ENCODE data around the gene DUSP1.
"Not testable (repeated sequence)": the region's sequence is repeated elsewhere in the genome, so short reads cannot be mapped to it uniquely, and the experiment has no call there.

The DUSP1 gene

DNA sequence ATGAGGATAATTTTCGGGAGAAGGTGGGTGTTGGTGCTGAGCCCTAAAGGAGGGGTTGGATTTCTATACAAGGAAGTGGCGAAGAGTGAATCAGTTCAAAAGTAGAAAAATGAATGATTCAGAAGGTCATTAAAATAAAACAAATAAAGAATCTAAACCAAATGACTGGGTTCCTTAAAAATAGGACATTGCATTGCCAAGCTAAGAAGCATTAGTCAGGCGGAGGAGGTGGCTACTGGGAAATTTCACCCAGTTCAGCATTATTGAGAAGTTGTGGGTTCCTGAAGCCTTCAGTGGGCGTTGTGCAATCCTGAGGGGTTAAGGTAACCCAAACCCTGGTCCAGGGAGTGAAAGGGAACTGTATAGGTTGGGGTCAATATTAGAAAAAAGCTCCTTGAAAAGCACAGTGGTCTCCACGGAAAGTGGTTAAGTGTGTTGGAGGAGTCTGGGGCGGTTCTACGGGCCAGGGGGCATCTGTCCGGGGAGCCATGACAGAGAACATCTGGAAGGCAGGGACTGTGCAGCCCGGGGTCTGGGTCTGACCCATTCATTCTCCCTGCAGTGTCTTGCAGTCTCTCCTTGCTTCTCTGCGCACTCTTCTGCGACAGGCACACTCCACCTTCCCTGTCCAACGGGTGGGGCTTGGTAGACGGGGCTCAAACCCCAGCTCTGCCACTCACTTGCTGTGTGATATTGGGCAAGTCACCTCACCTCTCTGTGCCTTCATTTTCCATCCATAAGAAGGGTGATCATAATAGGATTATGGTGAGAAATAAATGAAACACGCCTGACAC is 27.6 kb upstream of the DUSP1 start:
- DNase-seq (ENCODE audit: low spot score): peak; percentile 55
- FAIRE-seq: no peak

DNA sequence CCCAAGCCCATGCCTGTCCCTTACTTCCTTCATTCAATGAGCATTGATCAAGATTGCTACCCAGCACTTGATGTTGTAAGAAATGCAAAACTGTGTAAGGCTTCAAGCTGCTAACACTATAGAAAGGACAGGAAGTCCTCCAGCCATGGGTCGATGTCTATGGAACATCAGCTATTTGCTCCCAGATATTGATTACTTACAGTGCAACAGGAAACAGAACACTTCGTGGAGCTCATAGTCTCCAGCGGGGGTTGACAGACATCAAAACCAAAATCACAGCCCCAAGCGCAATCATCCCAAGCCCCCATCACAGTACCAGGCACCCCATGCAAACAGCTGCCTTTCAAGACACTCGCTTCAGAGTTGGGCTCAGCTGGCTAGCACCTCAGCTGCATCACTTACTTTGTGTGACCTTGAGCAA is 26.8 kb upstream of the DUSP1 start:
- FAIRE-seq (no peak), DNase-seq (ENCODE audit: low spot score) (no peak)

DNA sequence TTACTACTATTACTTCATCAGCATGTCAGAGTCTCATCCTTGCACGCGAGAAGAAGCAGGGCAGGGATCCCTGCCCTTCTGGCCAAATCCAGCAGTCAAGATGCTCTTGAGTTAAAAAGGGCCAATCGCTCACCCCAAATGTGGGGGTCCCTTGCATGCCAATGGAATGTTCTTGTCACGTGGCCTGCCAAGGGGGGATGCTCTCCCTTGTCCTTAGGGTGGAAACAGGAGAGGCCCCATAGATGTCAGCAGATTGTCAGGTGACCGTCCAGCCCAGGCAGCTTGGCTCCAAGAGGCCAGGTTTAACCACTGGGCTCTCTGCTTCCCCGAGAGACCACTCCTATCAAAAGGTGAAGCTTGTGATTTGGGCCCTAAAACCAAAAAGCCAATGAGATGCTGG is 25.3 kb upstream of the DUSP1 start:
- no peak for FAIRE-seq
- no peak for DNase-seq (ENCODE audit: low spot score)

DNA sequence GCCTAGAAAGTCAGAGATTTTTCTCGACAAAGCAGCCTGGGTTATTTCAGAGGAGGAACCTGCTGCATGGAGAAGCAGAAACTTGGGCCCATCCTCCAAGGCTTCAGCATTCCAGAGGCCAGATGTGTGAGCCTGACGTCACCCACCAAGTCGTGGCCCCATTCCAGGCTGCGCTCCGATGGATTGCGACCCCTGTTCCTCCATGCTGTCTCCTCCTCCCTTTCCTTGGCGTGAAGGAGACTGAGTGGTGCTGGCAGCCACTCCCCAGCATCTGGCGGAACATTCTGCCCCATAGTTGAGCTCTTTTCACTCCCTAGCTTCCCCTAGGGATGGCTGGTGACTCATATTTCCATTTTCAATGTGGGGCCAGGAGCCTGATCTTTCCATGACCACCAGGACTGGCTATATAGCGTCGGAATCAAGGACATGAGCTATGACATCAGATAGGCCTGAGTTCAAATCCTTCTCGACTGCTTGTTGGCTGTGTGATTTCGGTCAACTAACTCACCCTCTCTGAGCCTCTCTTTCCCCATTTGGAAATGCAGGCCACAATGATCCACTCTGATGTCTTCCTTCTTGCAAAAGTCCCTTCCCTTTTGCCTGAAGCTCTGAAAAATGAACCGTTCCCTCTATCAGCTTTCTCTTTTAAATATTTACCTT is 24.5 kb upstream of the DUSP1 start:
- DNase-seq (ENCODE audit: low spot score): peak; percentile 67
- FAIRE-seq: peak; percentile 9

DNA sequence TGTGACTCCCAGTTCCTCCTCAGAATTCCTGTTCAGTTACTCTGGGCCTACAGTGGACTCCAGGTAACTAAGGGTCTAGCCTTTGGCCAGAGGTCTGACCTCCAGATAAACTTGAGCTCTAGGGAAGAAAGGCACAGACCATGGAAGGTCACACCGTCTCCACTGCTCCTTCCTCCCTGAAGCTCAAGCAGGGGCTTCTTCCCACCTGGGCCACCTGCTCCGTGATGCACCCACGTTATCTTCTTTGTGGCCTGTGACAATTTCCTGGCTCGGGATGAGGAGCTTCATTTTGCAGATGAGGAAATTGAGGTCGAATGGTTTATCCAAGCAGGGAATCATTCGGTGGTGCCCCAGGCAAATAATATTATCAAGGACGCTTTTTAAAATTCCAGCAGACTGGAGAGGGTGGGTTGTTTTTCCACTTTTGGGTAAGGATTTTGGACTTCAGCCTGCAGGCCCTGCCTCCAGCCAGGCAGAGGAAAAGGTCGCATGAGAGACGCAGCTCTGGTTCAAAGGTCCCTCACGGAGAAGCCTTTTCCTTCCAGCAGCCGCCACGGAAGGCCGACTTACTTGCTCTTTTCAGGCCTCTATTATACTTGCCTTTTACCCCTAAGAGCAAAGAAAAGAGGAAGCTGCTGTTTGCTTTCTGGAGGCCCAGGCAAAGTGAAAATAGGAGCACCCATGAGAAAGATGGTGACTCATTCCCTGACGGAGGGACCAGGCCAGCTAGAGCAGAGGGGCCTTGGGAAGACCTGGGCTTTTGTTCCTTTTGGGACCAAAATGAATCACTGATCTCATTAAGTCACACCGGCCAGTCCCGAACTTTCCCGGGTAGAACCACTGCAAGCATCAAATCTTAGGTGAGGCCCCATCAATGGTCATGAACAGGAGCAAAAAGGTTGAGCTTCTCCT is 22.8 kb upstream of the DUSP1 start:
- DNase-seq (ENCODE audit: low spot score): no peak
- no peak for FAIRE-seq

DNA sequence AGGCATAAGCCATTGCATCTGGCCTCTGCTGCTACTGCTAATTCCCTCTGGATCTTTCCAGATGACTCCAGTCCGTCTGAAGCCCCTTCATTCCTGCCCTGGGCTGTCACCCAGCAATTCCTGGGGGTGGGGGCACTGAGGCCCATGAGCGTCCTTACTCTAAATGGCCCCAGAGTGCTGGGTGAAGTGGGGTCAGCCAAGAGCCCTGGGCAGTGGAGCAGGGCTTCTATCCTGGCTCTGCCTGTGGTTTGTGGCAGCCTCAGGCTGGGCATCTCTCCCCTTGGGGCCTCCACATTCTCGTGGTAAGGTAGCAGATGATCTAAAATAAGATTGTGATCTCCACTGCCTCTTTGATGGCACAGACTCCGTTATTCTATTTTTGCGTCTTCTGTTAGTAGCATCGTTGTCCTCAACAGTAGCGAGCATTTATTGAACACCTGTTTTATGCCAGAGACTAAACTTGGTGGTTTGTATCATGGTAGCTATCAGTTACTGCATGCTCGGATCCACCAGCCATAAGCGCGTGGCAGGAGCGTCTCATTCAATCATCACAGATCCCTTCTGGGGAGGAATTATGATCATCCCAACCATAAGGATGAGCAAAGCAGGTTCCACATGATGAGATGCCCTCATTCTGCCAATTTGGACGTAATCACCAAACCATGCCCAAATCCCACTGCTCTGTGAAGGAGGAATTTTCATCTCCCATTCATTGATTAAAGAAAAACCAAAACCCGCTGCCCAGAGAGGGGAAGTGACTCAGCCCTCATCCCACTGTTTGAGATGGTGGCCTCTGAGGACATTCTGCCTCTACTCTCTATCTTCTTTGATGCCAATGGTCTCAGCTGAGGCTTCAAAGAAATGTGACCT is 21.9 kb upstream of the DUSP1 start:
- DNase-seq (ENCODE audit: low spot score) (no peak), FAIRE-seq (no peak)

DNA sequence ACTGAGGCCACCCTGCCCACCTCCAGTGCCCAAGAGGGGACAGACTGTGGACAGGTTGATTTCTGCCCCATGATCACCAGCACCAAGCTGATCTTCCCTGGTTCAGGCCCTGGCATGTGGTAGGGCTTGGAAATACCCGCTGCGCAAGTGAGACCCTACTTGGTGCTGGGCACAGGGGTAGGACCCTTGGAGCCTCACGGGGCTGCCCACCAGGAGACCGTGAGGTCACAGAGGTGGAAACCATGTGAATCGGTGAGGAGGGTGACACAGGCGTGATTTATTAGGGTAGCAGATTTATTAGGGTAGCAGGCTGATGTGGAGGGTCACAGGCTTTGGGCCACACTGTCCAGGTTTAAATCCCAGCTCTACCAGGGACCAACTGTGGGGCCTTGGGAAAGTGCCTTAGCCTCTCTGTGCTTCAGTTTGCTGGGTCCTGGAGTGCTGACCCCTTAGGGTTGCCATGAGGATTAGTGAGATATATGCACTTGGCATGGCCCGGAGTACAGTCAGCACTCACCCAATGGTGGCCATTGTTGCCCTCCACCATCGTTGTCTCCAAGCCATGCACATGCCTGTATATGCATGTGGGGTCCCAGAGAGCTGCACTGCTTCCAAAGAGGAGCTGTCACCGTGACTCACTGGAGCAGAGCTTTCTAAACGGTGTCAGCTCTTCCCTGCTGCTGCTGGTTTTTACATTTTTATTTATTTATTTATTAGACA is 20.9 kb upstream of the DUSP1 start:
- DNase-seq (ENCODE audit: low spot score) (no peak), FAIRE-seq (no peak)

DNA sequence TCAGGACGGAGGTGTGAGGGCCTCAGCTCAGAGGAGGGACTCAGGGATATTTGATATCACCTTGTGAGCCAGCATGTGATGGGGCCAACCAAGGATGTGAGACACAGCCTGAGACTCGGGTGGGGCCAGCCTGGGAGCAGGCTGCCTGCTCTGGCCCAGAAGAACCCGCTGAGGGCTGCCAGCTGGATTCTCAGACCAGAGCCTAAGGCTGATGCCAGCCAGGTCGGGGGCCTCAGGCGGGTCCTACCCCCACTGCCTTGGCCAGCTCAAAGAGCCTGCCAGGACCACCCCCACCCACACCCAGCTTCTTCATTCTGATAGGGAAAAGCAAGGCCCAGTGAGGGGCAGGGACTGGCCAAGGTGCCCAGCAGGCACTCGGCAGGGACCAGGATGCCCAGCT is 20.3 kb upstream of the DUSP1 start:
- DNase-seq (ENCODE audit: low spot score) (no peak), FAIRE-seq (no peak)

DNA sequence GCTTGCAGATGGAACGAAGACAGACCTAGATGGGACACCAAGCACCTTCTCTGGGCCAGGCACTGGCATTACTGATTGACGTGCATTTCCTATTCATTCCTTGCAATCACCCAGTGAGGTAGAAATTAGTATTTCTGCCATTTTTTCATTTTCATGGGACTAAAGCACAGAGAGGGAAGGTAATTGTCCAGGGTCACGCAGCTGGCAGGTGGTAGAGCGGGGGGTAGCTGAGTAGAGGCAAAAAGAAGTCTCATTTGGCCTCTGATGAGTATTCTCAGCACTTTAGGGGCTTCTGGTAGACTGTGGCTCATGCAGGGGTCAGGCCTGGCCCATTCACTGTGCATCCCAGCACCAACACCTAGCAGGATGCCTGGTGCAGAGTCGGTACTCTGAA is 19.5 kb upstream of the DUSP1 start:
- no peak for DNase-seq (ENCODE audit: low spot score)
- no peak for FAIRE-seq

DNA sequence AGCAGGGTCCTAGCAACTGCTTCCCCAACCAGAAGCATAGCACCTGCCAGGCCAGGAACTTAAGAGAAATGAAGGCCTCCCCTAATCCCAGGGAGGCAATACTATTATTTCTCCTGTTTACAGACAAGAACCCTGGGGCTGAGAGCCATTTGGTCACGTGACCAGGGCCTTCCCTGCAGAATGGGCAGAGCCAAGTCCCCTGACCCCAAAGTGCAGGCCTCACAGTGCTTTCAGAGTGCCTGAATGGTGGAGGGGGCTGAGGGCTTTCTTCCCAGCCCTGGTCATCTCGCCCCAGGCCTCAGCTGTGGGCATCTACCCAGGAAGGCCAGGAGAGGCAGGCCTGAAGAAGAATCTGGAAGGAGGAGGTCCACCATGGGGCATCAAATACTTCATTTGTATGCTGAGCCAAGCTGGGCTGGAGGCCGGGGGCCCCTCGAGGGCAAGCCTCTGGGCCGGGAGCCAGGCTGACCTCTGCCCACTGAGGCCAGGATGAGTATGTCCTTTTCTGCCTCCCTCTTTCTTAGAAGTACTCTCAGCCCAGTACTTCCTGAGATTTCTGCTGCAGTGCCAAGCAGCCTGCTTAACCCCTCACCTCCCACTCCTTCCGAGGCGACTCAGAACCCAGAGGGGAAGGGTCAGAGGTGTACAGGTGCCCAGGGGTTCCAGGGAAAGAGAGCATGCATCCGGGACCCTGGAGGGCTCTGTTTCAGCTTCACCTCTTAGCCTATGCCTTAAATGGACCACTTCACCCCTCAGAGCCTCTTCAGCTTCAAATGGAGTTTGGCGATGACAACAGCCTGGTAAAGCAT is 18.9 kb upstream of the DUSP1 start:
- DNase-seq (ENCODE audit: low spot score) (no peak), FAIRE-seq (no peak)

DNA sequence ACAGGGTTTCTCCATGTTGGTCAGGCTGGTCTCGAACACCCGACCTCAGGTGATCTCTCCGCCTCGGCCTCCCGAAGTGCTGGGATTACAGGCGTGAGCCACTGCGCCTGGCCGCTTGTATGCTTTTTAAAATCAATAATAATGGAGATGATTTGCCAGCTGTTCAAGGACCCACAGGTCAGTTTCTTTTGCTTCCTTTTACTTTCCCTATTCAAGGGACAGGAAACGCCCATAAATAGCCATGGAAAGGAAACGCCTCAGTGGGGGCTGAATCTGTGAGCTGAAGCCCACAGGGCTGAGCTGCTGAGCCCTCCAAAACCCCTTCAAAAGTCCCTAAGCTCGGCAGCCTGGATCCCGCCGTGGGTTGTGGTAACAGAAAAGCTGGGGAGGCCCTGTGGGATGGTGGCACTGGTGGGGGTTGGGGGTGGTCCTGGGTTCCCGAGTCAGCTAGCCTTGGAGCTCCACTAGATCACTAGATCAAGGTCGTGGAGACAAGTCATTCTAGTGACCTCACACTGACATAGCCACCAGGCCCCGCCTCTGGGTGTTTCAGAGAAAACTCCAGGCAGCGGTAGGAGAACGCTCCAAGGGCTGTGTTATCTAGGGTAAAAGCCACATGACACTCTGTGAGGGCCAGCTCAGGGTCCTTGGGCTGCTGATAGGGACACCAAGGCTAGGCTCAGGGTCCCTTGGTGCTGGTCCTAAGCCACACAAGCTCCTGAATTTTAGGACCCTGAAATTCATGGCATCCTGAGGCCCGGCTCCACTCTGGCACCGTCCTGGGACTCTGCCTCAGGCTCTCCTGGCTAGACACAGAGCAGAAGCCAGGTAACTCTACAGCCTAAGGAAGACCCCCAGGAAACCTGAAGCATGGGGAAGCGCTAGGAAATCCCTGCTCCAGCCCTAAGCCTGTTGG is 18.0 kb upstream of the DUSP1 start:
- DNase-seq (ENCODE audit: low spot score): no peak
- no peak for FAIRE-seq

DNA sequence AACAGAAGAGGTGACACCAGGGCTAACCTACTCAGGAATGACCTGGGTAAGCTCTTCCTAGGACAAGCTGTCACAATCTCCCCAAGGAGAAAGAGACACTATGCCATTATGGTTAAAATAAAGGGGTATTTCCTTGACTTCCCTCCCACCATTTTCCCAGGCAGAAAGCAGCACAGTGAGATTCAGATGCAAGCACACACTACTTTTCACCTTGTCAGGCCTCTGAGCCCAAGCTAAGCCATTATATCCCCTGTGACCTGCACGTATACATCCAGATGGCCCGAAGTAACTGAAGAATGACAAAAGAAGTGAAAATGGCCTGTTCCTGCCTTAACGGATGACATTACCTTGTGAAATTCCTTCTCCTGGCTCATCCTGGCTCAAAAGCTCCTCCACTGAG is 16.5 kb upstream of the DUSP1 start:
- not testable (repeated sequence) for FAIRE-seq; DNase-seq (ENCODE audit: low spot score)

DNA sequence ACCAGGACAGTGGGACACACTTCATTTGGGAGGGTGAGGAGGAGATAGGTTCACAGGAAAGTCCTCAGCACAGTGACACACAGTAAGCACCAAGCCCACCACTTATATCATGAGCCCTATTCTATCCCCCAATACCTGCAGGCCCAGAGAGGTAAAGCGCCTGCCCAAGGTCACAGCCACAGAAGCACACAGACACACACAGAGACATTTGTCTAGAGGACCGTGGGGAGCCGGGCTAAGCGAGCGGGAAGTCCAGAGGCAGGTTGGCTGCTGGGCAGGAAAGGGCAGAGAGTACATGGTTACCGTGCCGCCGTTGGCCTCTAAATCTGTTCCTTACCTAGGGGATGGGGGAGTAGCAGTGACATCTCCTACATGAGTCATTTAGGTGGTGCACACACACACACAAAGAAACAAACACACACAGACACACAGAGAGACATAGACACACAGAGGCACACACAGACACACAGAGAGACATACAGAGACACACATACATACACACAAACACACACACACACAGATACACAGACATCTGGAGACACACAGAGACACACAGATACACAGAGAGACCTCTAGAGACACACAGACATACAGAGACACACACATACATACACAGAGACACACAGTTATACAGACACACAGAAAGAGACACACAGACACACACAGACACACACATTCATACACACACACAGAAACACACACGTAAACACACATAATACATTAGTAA is 15.9 kb upstream of the DUSP1 start:
- FAIRE-seq: no peak
- DNase-seq (ENCODE audit: low spot score): no peak

DNA sequence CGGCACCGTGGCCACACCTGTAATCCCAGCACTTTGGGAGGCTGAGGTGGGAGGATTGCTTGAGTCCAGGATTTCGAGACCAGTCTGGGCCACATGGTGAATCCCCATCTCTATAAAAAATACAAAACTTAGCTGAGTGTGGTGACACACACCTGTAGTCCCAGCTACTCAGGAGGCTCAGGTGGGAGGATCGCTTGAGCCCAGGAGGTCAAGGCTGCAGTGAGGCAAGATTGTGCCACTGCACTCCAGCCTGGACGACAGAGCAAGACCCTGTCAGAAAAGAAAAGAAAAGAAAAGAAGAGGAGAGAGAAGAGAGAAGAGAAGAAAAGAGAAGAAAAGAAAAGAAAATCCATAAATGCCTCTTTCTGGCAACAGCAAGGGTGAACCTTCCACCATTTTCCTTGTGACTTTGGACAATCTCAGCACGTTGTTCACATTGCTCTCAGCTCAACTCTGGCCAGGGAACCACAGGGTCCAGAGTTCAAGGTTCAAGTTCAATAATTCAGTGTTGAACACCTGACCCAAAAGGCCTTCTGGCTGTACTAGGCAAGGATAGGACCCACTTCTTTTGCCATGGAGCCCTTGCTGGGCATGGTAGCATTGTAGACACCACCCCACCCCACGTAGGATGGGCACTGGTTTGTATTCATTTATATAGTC is 14.6 kb upstream of the DUSP1 start:
- no peak for DNase-seq (ENCODE audit: low spot score)
- FAIRE-seq: no peak

DNA sequence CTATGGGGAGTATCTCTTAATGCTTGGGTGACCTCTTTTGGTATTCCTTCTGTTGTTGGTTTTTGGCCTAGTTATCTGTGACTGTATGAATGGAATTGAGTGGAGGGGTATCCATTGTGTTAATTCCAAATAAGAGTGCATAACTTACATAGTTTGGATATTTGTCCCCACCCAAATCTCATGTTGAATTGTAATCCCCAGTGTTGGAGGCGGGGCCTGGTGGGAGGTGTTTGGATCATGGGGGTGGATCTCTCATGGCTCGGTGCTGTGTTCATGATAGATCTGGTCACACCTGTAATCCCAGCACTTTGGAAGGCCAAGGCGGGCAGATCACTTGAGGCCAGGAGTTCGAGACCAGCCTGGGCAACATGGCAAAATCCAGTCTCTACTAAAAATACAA is 13.2 kb upstream of the DUSP1 start:
- FAIRE-seq; DNase-seq (ENCODE audit: low spot score): not testable (repeated sequence)

DNA sequence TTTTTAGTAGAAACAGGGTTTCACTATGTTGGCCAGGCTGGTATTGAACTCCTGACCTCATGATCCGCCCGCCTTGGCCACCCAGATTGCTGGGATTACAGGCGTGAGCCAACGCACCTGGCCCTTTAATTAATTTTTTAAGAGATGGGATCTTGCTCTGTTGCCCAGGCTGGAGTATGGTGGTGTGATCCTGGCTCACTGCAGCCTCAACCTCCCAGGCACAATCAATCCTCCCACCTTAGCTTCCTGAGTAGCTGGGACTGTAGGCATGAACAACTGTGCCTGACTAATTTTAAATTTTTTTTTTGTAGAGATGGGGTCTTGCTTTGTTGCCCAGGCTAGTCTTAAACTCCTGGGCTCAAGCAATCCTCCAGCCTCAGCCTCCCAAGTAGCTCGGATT is 12.3 kb upstream of the DUSP1 start:
- FAIRE-seq: not testable (repeated sequence)

More for the DNA sequence above, 12.3 kb upstream of the DUSP1 start:
- DNase-seq (ENCODE audit: low spot score): not testable (repeated sequence)
